RKO (cell line): Measurements from ENCODE around the gene TCEAL4.

Source experiments
- DNase-seq: peaks from one replicate; pipeline ENCODE4 v3.0.0-alpha.2; 2016; ENCODE audit warnings: low spot score

Gene TCEAL4

GRCh38 chrX:103585411-103586313, at the start of gene TCEAL4:
Gene TCEAL4, plus strand, starts transcription at chrX:103585515. Its CDS starts 1,161 bp downstream, at chrX:103586676.
- peak; percentile 50 for DNase-seq

- no peak for DNase-seq
Measured at GRCh38 chrX:103536071-103536470, 49.2 kb upstream of the TCEAL4 start.

- DNase-seq: no peak
Measured at GRCh38 chrX:103536732-103537131, 48.6 kb upstream of the TCEAL4 start.

- DNase-seq: no peak
Measured at GRCh38 chrX:103537871-103538387, 47.4 kb upstream of the TCEAL4 start.

- no peak for DNase-seq
Measured at GRCh38 chrX:103538728-103539127, 46.6 kb upstream of the TCEAL4 start.

GRCh38 chrX:103539695-103540094, 45.6 kb upstream of the TCEAL4 start:
- DNase-seq: no peak

GRCh38 chrX:103540145-103540544, 45.2 kb upstream of the TCEAL4 start:
- DNase-seq: peak; percentile 13

GRCh38 chrX:103549916-103550315, 35.4 kb upstream of the TCEAL4 start:
- no peak for DNase-seq

- peak; percentile 5 for DNase-seq
Measured at GRCh38 chrX:103550415-103551051, 34.8 kb upstream of the TCEAL4 start.

GRCh38 chrX:103552236-103552635, 33.1 kb upstream of the TCEAL4 start:
- no peak for DNase-seq

- DNase-seq: no peak
Measured at GRCh38 chrX:103554687-103555424, 30.5 kb upstream of the TCEAL4 start.

- DNase-seq: no peak
Measured at GRCh38 chrX:103556963-103557612, 28.2 kb upstream of the TCEAL4 start.

GRCh38 chrX:103560256-103560655, 25.1 kb upstream of the TCEAL4 start:
- DNase-seq: no peak

GRCh38 chrX:103562801-103563200, 22.5 kb upstream of the TCEAL4 start:
- peak; percentile 24 for DNase-seq

- no peak for DNase-seq
Measured at GRCh38 chrX:103565197-103565596, 20.1 kb upstream of the TCEAL4 start.

GRCh38 chrX:103565752-103566151, 19.6 kb upstream of the TCEAL4 start:
- peak; percentile 75 for DNase-seq

- no peak for DNase-seq
Measured at GRCh38 chrX:103571121-103571520, 14.2 kb upstream of the TCEAL4 start.

- DNase-seq: no peak
Measured at GRCh38 chrX:103571726-103572125, 13.6 kb upstream of the TCEAL4 start.

GRCh38 chrX:103573202-103573601, 12.1 kb upstream of the TCEAL4 start:
- no peak for DNase-seq

GRCh38 chrX:103584596-103584995, 719 bp upstream of the TCEAL4 start:
- DNase-seq: peak; percentile 33

- DNase-seq: peak; percentile 19
Measured at GRCh38 chrX:103586314-103586646, 965 bp downstream of the TCEAL4 start.

- no peak for DNase-seq
Measured at GRCh38 chrX:103586659-103587058, 1.3 kb downstream of the TCEAL4 start.
